Ovary (tissue), 9 donors: ENCODE measurements around the gene ISLR2. TPM values are rescaled to one million over a fixed set of nuclear protein-coding genes. Genes with fewer than 3 reads are reported as not detected.

Source experiments
- DNase-seq, 5 donors: peaks; one replicate each; pipeline ENCODE4 v3.0.0-alpha.2; 2019 to 2020
- H3K27ac ChIP-seq, 2 donors: fragments of 200-600 bp; one replicate each; pipeline versions ENCODE4 v1.5.1 to v1.8.0; 2019 to 2022
- H3K27me3 ChIP-seq: fragments of 200-600 bp; one replicate; pipeline ENCODE4 v1.8.0; 2022
- H3K36me3 ChIP-seq: fragments of 200-600 bp; sonication (generic); one replicate; pipeline ENCODE4 v1.5.1; 2019
- H3K4me1 ChIP-seq: one replicate; pipeline ENCODE4 v1.8.1; 2013; ENCODE audit warnings: mild to moderate bottlenecking, moderate library complexity; ENCODE audit not compliant: insufficient read depth
- H3K4me3 ChIP-seq: fragments of 200-600 bp; sonication (generic); one replicate; pipeline ENCODE4 v1.5.1; 2017
- H3K9me3 ChIP-seq, 2 donors: fragments of 200-600 bp in 1 of 2; sonication (generic) in 1 of 2; one replicate each; pipeline versions ENCODE4 v1.5.1 to v1.8.1; 2013 to 2019; ENCODE audit warnings: mild to moderate bottlenecking in 1 of 2, moderate library complexity in 1 of 2
- EP300 ChIP-seq: sonication (generic); formaldehyde crosslinking; IDR thresholded peaks from one replicate; pipeline ENCODE4 v1.6.1; 2017; ENCODE audit warnings: antibody characterized with exemption
- POLR2A ChIP-seq: fragments of 450-650 bp; IDR thresholded peaks from one replicate; pipeline ENCODE4 v1.6.1; 2017; ENCODE audit warnings: antibody characterized with exemption, mild to moderate bottlenecking, moderate library complexity
- WGBS, 3 donors: extraction: QIAGEN DNeasy Blood & Tissue Kit in 1 of 3; methylation state at CpG; one replicate each; pipeline versions ENCODE4 v1.1.5 to v1.1.7; 2013 to 2017; 5-methylcytosine and 5-hydroxymethylcytosine counted together
- intact Hi-C, 4 donors: fragments of 100-400 bp; cut with DNase I; formaldehyde crosslinking; loops; one replicate each; pipeline versions ENCODE4 v1.11.0 to v1.15.1; 2022 to 2023
- polyA plus RNA-seq, 2 donors: library from polyadenylated mRNA; stranded (reverse); fragments of 200-250 nt in 1 of 2; fragments of 350-450 nt in 1 of 2; fragmentation: Illumina TruSeq in 1 of 2; extraction: RNeasy Lipid Tissue Mini Kit (QIAGEN cat#74804) in 1 of 2; gene quantifications; one replicate each; pipeline ENCODE4 v1.2.3, GENCODE V29; 2013 to 2014
- total RNA-seq, 7 donors: library from RNA; depleted of rRNA in 2 of 7; stranded (reverse); fragments of >200 nt in 2 of 7; fragmentation: NEBNext Ultra II Directional in 3 of 7; extraction: Animal tissue kit (Norgen Biotek cat#: 25700) in 3 of 7; gene quantifications; one replicate each; pipeline versions ENCODE4 v1.1.0 to v1.2.4, GENCODE V29; 2016 to 2023
- TF ChIP-seq, protein P1 (sequence below), 3 donors: fragments of 450-650 bp in 2 of 3; fragments of 200-600 bp in 1 of 3; IDR thresholded peaks; one replicate each; pipeline versions ENCODE4 v1.5.1 to v1.8.0; 2016 to 2022; ENCODE audit warnings: antibody characterized with exemption in 3 of 3, mild to moderate bottlenecking in 1 of 3
- donor health status: DM: no; HTN: no; CAD: no; lungs with moderate emphysema.
- donor health status: DM: no; HTN: no; CAD: no.
- donor health status: Bipolar disorder and iron deficiency.
- donor health status: DM: yes; HTN: yes; CAD: no.
- donor health status: DM: no; HTN: no; CAD: no.
- donor health status: DM: yes; HTN: yes; CAD: no.

Gene ISLR2
- total and polyA plus RNA-seq, 9 donors = 0.11 to 1.1 (median 0.38) TPM; not detected in 1

DNA sequence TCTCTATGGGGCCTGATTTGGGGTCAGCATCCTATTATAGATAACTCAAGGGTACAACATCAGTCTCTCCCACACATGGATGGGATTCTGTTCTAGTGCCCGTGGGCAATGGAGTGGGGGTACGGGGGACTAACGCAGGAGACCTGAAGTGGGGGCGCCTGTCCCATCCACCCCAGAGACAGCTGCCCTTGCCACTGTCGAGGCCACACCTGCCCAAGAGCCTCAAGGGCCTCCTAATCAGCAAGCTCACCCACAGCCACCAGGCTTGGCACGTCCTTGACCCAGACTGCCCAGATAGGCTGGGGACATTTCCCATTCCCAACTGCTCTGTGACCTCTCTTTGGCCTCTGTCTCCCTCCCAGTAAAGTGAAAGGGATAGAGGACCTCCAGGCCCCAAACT is 8.5 kb upstream of the ISLR2 start:
- no peak overlapping the region for H3K27ac ChIP-seq
- no peak overlapping the region for H3K4me3 ChIP-seq
- WGBS, 3 donors = 69 to 77% (median 73%) methylated on average over 6 of the region's 6 CpGs
- intact Hi-C loops = loop anchor here in 1 of 4 donors (10.0 kb wide), 2 partner anchors 67 to 147 kb away; no protein-coding TSS in a partner anchor
- no peaks in the 10 kb centered on the region for H3K36me3 ChIP-seq
- TF ChIP-seq, protein P1, sequence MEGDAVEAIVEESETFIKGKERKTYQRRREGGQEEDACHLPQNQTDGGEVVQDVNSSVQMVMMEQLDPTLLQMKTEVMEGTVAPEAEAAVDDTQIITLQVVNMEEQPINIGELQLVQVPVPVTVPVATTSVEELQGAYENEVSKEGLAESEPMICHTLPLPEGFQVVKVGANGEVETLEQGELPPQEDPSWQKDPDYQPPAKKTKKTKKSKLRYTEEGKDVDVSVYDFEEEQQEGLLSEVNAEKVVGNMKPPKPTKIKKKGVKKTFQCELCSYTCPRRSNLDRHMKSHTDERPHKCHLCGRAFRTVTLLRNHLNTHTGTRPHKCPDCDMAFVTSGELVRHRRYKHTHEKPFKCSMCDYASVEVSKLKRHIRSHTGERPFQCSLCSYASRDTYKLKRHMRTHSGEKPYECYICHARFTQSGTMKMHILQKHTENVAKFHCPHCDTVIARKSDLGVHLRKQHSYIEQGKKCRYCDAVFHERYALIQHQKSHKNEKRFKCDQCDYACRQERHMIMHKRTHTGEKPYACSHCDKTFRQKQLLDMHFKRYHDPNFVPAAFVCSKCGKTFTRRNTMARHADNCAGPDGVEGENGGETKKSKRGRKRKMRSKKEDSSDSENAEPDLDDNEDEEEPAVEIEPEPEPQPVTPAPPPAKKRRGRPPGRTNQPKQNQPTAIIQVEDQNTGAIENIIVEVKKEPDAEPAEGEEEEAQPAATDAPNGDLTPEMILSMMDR (IDR thresholded peaks at IDR 0.05) = no peak
- H3K27me3 ChIP-seq = no peaks in the 10 kb centered on the region
- H3K4me1 ChIP-seq = no peaks in the 10 kb centered on the region
- DNase-seq = no peak
- H3K9me3 ChIP-seq = no peaks in the 10 kb centered on the region

DNA sequence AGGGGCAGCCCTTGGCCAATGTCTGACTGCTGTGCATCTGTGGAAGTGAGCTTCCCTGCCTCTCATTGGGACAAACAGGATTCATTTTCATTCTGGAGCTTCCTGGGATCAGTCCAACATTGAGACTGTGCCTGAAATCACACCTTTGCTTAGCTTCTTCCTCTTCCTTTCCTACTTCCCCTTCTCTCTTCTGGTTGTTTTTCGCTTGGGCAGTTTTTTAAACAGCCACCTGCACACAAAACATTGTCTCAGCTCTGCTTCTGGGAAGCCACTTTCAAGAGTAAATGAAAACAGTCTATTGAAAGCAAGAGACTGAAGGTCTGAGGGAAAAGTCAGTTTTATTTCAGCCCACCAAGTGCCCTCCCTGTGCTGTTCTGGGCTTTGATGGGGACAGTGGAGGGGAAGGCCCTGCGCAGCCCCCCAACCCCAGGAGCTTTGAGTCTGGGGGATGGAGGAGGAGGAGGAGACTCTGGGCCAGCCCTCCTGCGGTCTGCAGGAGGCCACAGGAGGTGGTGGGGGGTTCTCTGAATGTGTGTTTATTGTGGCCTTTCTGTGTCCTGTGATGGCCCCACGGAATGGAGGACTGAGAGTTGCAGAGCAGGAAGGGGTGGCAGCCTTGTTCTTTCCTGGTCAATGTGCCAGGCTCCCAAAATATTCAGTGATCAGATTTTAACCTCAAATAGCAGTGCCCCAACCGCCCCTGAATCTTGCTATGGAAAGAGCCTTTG is 7.8 kb upstream of the ISLR2 start:
- 53 to 65% (median 55%) methylated on average over 5 of the region's 5 CpGs for WGBS, 3 donors
- intact Hi-C loops = loop anchor here in 1 of 4 donors (10.0 kb wide), 2 partner anchors 68 to 148 kb away; no protein-coding TSS in a partner anchor
- Histone ChIP-seq H3K4me3 (no peak overlapping the region), H3K36me3 (no peaks in the 10 kb centered on the region), H3K9me3 (no peaks in the 10 kb centered on the region), H3K4me1 (no peaks in the 10 kb centered on the region), H3K27me3 (no peaks in the 10 kb centered on the region), H3K27ac (no peak overlapping the region)
- TF ChIP-seq POLR2A (no peak), EP300 (no peak)
- TF ChIP-seq, protein P1 (IDR thresholded peaks at IDR 0.05) = no peak
- no peak for DNase-seq

DNA sequence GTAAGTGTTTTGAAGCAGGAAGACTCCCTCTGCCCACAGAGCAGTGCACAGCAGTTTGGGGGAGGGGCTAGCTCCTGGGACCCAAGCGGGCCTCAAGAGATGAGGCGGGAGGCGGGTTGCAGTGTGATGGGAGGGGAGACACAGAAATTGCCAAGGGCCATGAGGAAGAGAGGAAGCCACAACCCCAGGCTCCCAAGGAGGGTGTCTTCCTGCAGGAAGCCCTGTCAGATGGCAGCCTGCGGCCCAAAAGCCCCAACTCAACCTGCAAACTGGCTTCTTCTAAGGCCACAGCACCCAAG is 7.3 kb upstream of the ISLR2 start:
- TF ChIP-seq POLR2A = no peak
- TF ChIP-seq, protein P1 (IDR thresholded peaks at IDR 0.05) = no peak
- TF ChIP-seq EP300 = no peak
- no peaks in the 10 kb centered on the region for H3K36me3 ChIP-seq
- DNase-seq = no peak
- no peaks in the 10 kb centered on the region for H3K9me3 ChIP-seq
- no peak overlapping the region for H3K4me3 ChIP-seq
- no peak overlapping the region for H3K27ac ChIP-seq
- H3K27me3 ChIP-seq = no peaks in the 10 kb centered on the region
- 52 to 57% (median 54%) methylated on average over 4 of the region's 4 CpGs for WGBS, 3 donors
- no peaks in the 10 kb centered on the region for H3K4me1 ChIP-seq
- intact Hi-C loops = loop anchor here in 1 of 4 donors (10.0 kb wide), 2 partner anchors 68 to 148 kb away; no protein-coding TSS in a partner anchor

DNA sequence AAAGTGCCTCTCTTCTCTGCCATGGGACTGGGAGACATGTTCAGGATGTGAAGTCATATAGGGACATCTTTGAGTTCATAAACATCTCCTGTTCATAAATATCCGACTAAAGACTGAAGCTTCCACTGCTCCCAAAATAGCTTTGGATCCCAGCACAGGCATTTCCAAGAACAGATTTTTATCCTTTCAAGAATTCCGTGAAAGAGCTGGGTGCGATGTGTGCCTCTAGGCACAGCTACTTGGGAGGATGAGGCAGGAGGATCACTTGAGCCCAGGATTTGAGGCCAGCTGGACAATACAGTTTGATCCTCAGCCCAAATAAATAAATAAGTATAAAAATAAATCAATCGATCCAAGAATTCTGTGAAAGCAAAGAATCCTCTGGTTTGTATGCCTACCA is 6.7 kb upstream of the ISLR2 start:
- H3K4me1 ChIP-seq = no peaks in the 10 kb centered on the region
- DNase-seq = no peak
- H3K27me3 ChIP-seq = no peaks in the 10 kb centered on the region
- intact Hi-C loops = loop anchor here in 1 of 4 donors (10.0 kb wide), 2 partner anchors 69 to 149 kb away; no protein-coding TSS in a partner anchor
- H3K36me3 ChIP-seq = no peaks in the 10 kb centered on the region
- H3K9me3 ChIP-seq = no peaks in the 10 kb centered on the region
- 67 to 79% (median 70%) methylated on average over 4 of the region's 4 CpGs for WGBS, 3 donors
- no peak overlapping the region for H3K27ac ChIP-seq
- TF ChIP-seq EP300 = no peak
- TF ChIP-seq, protein P1 (IDR thresholded peaks at IDR 0.05) = no peak
- no peak for TF ChIP-seq POLR2A
- H3K4me3 ChIP-seq = no peak overlapping the region
